ENCODE data around the gene CAPN7. TPM values are rescaled to one million over a fixed set of nuclear protein-coding genes. Genes with fewer than 3 reads are reported as not detected.

Gene CAPN7
- total RNA-seq, 4 donors from 2014 or later: 20.7 to 52.5 (median 27.0) TPM

DNA sequence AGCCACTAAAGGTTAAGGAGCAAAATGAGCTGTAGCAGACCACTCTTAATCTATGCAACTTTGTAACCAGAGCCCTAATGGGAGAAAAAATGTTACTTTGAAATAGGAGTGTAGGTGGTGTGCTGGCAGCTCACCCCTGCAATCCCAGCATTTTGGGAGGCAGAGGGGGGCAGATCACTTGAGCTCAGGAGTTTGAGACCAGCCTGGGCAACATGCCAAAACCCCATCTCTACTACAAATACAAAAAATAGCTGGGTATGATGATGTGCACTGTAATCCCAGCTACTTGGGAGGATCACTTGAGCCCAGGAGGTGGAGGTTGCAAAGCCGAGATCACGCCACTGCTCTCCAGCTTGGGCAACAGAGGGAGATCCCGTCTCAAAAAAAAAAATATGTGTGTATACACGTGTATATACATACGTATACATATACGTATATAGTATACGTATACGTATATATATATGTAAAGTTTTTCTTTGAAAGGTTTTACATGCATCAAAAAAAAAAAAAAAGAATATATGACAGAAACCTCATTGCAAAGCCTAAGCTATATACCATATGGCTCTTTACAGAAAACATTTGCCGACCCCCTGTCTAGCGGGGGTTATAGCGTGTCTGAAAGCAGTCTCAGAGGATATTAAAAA lies 15.7 kb downstream of the CAPN7 start:
- no peak for DNase-seq
- H3K27me3 ChIP-seq: no peaks in the 10 kb centered on the region
- intact Hi-C loops (cut with DNase I): no loop called here

GRCh38 chr3:15223685-15224572 lies 17.9 kb downstream of the CAPN7 start:
- Histone ChIP-seq H3K4me3 (no peak overlapping the region), H3K4me1 (peaks cover 0 to 8% (median 2%) of the 10 kb centered on the region in 3 donors), H3K9me3 (no peaks in the 10 kb centered on the region), H3K27ac (no peak overlapping the region), H3K27me3 (no peaks in the 10 kb centered on the region), H3K36me3 (peaks cover 4 to 100% (median 23%) of the 10 kb centered on the region in 3 donors)
- intact Hi-C loops (cut with DNase I): no loop called here
- DNase-seq: no peak
- TF ChIP-seq CTCF (IDR thresholded peaks at IDR 0.05): no peak
- TF ChIP-seq POLR2A (IDR thresholded peaks at IDR 0.05): no peak
- 74 to 77% methylated on average over 7 of the region's 7 CpGs for WGBS, 2 donors

More for the DNA sequence above, 15.7 kb downstream of the CAPN7 start:
- peaks cover 4 to 100% (median 22%) of the 10 kb centered on the region in 3 donors for H3K36me3 ChIP-seq
- no peak overlapping the region for H3K4me3 ChIP-seq
- H3K9me3 ChIP-seq: no peaks in the 10 kb centered on the region
- H3K4me1 ChIP-seq: peaks cover 0 to 8% (median 2%) of the 10 kb centered on the region in 3 donors
- 83 to 92% methylated on average over 11 of the region's 11 CpGs for WGBS, 2 donors
- TF ChIP-seq CTCF (IDR thresholded peaks at IDR 0.05): no peak
- TF ChIP-seq POLR2A (IDR thresholded peaks at IDR 0.05): no peak
- no peak overlapping the region for H3K27ac ChIP-seq

- Histone ChIP-seq H3K4me1 (no peaks in the 10 kb centered on the region), H3K4me3 (no peak overlapping the region), H3K36me3 (peaks cover 2 to 99% (median 19%) of the 10 kb centered on the region in 3 donors), H3K27ac (no peak overlapping the region), H3K9me3 (no peaks in the 10 kb centered on the region), H3K27me3 (no peaks in the 10 kb centered on the region)
- intact Hi-C loops (cut with DNase I): no loop called here
- 85 to 96% methylated on average over 1 of the region's 1 CpG for WGBS, 2 donors
- TF ChIP-seq CTCF (IDR thresholded peaks at IDR 0.05): no peak
- no peak for DNase-seq
Observed at GRCh38 chr3:15228147-15228546, 22.1 kb downstream of the CAPN7 start.

DNA sequence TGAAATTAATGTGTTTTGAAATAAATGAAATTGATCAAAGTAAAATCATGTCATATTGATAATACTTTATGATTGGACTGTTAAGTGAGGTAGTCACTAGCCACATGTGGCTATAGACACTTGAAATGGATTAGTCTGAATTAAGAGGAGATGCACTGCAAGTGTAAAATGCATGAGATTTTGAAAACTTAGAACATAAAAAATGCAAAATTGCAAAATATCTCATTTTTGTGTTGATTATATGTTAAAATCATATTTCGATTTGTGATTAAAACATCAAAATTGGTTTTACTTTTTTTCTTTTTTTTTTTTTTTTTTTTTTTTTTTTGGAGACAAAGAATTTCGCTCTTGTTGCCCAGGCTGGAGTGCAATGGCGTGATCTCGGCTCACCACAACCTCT lies 23.2 kb downstream of the CAPN7 start:
- intact Hi-C loops (cut with DNase I): no loop called here
- WGBS, 2 donors: 94 to 95% methylated on average over 4 of the region's 4 CpGs
- no peak overlapping the region for H3K4me3 ChIP-seq
- TF ChIP-seq CTCF (IDR thresholded peaks at IDR 0.05): no peak
- no peak for TF ChIP-seq POLR2A (IDR thresholded peaks at IDR 0.05)
- no peak overlapping the region for H3K27ac ChIP-seq
- no peaks in the 10 kb centered on the region for H3K9me3 ChIP-seq
- DNase-seq: no peak
- H3K36me3 ChIP-seq: peaks cover 7 to 99% (median 19%) of the 10 kb centered on the region in 3 donors
- no peaks in the 10 kb centered on the region for H3K4me1 ChIP-seq
- no peaks in the 10 kb centered on the region for H3K27me3 ChIP-seq

GRCh38 chr3:15241341-15241740 lies 35.3 kb downstream of the CAPN7 start:
- H3K4me3 ChIP-seq: no peak overlapping the region
- no peak overlapping the region for H3K27ac ChIP-seq
- DNase-seq: no peak
- no peaks in the 10 kb centered on the region for H3K27me3 ChIP-seq
- intact Hi-C loops (cut with DNase I): no loop called here
- peaks cover 0 to 99% (median 17%) of the 10 kb centered on the region in 3 donors for H3K36me3 ChIP-seq
- no peaks in the 10 kb centered on the region for H3K4me1 ChIP-seq
- 85 to 96% methylated on average over 1 of the region's 1 CpG for WGBS, 2 donors
- TF ChIP-seq POLR2A (IDR thresholded peaks at IDR 0.05) (no peak), CTCF (IDR thresholded peaks at IDR 0.05) (peak in 3 of 6 experiments; percentile 16 to 26 (median 16))
- H3K9me3 ChIP-seq: no peaks in the 10 kb centered on the region
